ENCODE measurements around the gene MUC5AC.
"Not testable (repeated sequence)": the region's sequence is repeated elsewhere in the genome, so short reads cannot be mapped to it uniquely, and the experiment has no call there.

MUC5AC gene

DNA sequence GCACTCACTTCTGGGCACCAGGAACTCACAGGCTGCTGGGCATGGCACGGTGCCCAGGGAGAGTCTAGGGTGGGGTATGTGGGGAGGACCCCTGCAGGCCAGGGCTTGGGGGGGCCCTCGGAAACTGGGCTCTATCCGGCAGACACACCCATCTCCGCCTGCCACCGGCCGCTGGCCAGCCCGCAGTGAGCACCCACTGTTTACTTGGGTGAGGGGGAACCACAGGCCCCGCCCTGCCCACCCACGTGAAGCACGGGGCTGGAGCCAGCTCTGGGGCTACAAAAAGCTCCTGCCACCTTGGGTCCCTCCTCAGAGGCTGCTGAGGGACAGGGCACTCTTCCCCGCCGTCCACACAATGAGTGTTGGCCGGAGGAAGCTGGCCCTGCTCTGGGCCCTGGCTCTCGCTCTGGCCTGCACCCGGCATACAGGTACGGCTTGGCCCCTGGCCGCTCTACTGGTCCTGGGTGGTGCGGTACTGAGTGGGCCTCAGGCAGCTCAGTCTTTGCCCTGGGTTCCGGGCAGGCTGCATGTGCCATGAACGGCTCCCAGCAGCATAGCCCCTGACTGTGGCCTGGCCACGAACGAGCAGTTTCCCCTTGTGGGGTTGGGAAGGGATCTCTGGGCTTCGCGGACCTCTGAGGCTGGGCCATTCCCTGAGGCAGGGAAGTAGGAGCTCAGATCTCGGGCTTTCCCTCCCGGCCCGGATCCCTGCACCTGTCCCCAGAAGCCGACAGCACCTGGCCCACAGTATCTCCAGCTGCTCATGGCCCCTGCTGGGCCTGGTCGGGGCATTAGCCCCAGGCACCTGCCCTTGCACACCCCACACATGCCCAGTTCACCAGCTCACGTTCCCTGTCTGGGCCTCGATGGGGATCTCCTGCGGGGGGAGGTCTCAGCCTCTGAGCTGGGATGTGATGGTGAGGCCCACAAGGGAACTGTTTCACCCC is at the start of gene MUC5AC:
Gene MUC5AC (plus strand): TSS at position 309 of the 947 bp plus-strand sequence. CDS start 47 bp downstream, at position 356.
- DNase-seq: no peak

DNA sequence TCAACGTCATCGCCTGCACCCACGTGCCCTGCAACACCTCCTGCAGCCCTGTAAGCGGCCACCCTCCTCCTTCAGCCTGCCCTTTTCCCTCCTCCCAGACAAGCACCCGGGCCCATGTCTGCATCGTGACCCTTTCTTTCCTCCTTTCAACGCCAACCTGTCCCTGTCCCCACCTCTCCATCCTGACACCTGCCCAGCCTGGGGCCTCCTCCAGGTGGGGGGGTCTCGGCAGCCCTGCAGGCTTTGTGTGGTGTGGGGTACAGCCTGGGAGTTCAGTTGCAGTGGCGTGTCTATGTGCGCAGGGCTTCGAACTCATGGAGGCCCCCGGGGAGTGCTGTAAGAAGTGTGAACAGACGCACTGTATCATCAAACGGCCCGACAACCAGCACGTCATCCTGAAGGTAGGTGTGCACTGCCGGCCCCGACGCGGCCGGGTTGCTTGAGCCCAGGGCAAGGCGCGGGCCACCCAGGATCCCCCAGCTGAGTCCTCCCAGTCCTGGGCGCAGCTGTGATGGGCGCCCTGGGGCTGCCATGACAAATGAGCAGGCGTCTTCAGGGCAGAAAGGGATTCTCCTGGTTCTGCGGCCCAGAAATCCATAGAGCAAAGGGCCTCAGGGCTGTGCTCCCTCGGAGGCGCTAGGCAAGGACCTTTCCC is 49.4 kb upstream of the MUC5AC start:
- DNase-seq: no peak

DNA sequence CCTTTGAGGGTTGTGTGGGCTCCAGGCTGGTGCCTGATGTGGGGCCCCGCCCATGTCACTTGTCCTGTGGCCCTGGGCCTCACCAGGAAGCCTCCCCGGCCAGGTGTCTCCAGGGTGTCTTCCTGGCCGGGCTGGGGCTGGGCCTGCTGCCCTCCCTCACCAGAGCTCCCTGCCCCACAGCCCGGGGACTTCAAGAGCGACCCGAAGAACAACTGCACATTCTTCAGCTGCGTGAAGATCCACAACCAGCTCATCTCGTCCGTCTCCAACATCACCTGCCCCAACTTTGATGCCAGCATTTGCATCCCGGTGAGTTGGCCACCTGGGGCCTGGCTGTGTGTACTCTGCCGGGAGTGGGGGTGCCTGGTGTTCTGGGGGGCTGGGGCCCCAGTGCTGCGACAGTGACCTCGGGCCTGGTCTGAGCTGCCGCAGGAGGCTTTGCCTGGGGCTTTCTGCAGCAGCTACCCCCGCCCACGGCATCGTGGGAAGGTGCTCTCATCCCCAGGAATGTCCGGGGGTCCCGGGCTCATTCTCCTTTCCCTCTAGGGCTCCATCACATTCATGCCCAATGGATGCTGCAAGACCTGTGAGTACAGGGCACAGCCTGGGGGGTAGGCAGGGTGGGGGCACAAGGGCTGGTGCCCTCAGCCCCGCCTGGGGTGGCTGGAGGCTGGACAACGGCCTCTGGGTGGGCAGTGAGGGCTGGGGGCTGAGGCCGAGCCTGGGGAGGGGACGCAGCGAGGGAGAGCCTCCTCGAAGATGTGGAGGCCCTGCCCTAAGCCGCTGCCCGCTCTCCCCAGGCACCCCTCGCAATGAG is 48.4 kb upstream of the MUC5AC start:
- DNase-seq: no peak

- no peak for DNase-seq
These were observed 47.6 kb upstream of the MUC5AC start for GRCh38 chr11:1109918-1110705.

DNA sequence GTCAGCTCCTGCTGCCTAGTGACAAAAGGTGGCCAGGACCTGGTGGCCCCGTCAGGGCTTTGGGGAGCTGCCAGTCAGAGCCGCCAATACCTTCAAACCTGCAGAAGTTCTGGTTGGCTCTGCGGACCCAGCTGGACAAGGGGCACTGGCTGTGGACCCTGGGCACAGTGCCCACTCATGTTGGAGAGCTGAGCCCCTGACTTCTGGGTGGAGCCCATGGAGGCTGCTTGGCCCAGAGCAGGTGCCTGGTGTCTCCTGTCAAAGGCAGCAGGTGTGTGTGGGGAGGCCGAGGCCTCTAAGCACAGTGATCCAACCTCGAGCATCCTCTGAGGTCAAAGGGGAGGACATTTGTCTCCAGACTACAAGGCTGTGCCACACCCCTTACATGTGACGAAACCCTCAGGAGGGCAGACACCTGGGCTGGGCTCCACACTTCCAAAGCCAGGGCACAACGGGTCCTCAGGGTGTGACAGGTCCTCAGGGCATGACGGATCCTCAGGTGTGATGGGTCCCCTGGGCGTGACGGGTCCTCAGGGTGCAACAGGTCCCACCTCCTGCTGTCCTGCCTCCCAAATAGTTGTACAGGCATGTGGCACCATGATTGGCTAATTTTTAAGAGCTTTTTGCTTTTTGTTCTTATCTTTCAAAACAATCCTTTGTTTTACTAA is 46.1 kb upstream of the MUC5AC start:
- DNase-seq: no peak

DNA sequence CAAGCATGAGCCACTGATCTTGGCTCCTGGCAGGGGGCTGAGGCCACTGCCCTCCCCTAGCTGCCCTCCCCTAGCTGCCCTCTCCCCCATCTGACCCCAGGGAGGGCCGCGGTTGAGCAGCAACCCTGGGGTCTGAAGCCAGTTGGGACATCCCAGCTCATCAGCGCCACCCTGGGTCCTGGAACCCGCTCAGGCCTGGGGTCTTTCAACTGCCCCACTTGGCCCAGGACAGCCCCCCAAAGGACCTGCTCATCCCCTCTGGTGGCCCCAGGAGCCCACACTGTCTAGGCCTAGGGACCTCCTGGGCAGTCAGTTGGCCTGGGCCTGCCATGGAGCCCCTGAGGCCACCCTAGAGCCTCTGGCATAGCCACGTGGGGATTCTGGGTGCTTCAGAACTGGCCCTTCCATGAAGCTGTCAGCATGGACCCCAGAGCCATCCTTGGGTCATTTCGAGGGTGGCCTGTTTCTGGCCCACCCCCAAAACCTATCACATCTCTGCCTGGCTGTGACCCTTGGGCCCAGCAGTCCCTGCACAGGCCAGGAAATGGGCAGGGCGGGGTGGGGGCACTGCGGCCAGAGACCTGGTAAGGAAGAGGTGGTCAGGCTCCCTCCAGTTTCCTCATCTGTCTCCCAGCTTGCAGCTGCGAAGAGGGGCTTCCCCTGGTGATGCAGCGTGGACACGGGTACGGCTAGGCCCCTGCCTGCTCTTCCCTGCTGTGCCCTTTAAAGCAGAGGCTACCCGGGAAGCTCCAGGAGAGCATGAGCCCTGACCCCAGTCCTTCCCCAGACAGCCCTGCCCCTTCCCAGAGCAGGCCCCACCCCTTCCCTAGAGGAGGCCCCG is 45.2 kb upstream of the MUC5AC start:
- DNase-seq: no peak

- DNase-seq: no peak
These were observed 44.1 kb upstream of the MUC5AC start for GRCh38 chr11:1113405-1114201.

DNA sequence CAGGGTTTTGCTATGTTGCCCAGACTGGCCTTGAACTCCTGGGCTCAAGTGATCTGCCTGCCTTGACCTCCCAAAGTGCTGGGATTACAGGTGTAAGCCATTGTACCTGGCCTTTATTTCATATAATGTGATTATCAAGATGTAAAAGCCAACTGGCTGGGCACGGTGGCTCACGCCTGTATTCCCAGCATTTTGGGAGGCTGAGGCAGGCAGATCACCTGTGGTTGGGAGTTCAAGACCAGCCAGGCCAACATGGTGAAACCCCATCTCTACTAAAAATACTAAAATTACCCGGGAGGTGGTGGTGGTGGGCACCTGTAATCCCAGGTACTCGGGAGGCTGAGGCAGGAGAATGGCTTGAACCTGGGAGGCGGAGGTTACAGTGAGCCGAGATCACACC is 42.5 kb upstream of the MUC5AC start:
- not testable (repeated sequence) for DNase-seq

GRCh38 chr11:1116104-1116503 is 41.6 kb upstream of the MUC5AC start:
- DNase-seq: no peak

DNA sequence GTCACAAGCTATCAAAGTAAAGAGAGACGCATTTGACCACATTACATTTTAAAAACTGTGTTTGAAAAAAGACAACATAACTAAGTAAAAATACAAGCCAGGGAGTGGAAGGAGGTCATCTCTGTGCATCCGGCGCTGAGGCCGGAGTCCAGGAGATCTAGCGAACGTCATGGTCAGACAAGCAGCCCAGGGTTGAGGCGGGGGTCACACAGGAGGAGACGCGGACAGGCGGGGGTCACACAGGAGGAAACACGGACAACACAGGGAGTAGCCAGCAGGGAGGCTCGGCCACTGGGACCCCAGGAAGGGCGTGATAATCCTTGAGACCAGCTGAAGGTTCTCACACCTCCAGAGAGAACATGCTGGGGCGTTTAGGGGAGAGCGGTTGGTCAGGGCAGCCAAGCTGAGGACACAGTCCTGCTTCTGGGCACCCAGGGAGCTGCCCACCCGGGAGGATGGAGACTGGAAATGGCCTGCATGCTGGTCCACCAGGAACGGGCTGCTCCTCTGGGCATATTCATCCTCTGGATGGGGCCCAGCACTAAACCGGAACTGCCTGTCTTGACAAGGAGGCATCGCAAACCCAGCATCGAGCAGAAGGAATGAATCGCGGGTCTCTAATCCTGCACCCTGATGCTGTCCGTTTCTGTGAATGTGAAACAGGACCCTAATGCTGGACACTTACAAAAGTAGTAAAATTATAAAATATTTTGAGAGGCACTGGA is 40.9 kb upstream of the MUC5AC start:
- no peak for DNase-seq

- DNase-seq: no peak
These were observed 39.8 kb upstream of the MUC5AC start for GRCh38 chr11:1117992-1118391.

DNA sequence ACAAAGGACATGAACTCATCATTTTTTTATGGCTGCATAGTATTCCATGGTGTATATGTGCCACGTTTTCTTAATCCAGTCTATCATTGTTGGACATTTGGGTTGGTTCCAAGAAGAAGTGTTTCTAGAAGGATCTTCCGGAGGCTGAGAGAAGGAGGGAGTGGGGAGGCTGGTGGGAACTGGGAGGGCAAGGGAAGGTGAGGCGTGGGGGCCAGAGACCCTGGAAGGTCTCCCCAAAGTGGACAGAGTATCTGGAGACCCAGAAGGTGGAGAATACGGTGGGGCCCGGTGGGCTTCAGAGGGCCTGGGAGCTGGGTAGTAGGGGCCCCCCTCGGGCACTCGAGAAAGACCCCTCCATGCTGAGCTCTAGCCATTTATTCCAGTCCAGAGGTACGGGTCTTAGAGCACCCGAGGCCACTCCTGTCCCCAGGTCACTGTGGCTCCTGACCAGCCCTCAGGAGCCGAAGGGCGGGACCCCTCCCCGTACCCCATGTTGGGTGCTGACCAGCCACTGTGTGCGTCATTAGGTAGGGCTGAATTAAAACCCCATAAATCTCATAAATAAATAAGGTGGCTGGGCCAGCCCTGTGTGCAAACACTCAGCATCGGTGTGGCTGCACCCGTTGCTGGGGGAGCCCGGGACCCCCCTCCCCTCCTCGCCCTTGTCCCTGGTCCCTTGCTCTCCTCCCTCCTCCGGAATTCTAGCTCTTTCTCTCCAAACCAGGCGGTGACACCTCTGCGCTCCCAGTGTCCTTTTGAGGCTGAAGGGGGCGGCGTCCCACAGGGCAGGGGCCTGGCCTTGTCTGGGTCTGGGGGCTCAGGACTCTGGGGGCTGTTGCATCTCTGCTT is 38.8 kb upstream of the MUC5AC start:
- no peak for DNase-seq

- DNase-seq: no peak
These were observed 38.1 kb upstream of the MUC5AC start for GRCh38 chr11:1119604-1120146.

DNA sequence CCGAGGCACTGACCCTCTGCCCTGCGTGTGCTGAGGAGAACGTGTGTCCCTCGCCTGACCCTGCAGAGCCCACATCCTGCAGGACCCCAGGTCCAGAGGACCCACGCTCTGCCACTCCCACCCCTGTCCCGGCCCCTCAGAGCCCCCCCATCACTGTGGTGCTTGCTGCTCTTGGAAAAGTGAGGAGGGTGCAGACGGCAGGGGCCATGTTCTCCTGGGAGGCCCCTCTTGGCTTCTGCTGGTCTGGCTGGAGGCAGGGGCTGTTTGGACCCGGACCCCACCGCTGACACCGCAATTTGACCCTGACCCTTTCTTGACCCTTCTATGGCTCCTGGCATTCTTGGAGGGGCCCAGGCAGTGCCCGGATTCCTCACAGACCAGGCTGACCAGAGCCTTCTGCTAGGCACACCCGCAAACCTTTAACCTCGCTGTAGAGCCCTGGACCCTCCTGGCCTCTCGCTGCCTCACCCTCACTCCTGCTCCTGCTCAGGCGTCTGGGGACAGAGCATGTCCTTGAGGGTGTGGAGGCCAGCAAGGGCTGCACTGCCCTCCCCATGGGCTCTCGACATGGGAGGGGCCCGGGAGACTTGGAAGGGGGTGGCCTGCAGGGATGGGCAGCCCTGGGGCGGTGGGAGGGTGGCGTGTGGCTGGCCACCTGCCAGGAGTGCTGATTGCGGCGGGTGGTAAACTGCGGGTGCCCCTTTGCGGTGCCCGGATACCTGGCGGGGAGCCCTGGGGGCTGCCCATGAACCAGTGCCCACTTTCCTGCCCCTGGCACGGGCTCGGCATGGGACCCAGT is 37.0 kb upstream of the MUC5AC start:
- no peak for DNase-seq

- DNase-seq: no peak
These were observed 36.4 kb upstream of the MUC5AC start for GRCh38 chr11:1121331-1121812.

- DNase-seq: no peak
These were observed 35.7 kb upstream of the MUC5AC start for GRCh38 chr11:1121813-1122663.
